ENCODE measurements around the gene H2BW2.
"Not testable (repeated sequence)": the region's sequence is repeated elsewhere in the genome, so short reads cannot be mapped to it uniquely, and the experiment has no call there.

H2BW2 gene

DNA sequence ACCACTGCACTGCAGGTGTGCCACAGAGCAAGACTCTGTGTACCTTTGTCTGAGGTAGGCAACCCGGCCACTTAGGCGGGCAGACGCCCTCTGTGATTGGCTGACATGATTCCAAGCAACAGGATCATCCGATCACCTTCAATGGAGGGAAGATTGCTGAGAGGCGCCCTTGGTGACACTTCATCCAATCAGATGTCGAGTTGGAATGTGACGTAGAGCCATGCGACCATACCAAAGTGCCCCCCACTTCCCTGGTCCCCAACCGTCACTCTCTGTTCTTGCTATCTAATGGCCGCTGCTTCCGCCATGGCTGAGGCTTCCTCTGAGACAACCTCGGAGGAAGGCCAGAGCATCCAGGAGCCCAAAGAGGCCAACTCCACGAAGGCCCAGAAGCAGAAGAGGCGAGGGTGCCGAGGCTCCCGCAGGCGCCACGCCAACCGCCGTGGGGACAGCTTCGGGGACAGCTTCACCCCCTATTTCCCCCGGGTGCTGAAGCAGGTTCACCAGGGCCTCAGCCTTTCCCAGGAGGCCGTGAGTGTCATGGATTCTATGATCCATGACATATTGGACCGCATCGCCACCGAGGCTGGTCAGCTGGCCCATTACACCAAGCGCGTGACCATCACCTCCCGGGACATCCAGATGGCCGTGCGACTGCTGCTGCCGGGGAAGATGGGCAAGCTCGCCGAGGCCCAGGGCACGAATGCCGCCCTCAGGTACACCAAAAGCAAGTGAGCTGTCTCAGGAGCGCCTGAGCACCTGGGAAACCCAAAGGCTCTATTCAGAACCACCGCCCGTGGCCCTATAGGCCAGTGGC lies at the start of gene H2BW2:
TSS of gene H2BW2 (plus strand) at position 268 of the 817 bp plus-strand sequence. CDS start at position 307, 39 bp downstream.
- no peak within 1 kb of the TSS for H3K4me3 ChIP-seq (replicated peaks; ENCODE audit: low read depth, low read length)
- TF ChIP-seq, protein P1, sequence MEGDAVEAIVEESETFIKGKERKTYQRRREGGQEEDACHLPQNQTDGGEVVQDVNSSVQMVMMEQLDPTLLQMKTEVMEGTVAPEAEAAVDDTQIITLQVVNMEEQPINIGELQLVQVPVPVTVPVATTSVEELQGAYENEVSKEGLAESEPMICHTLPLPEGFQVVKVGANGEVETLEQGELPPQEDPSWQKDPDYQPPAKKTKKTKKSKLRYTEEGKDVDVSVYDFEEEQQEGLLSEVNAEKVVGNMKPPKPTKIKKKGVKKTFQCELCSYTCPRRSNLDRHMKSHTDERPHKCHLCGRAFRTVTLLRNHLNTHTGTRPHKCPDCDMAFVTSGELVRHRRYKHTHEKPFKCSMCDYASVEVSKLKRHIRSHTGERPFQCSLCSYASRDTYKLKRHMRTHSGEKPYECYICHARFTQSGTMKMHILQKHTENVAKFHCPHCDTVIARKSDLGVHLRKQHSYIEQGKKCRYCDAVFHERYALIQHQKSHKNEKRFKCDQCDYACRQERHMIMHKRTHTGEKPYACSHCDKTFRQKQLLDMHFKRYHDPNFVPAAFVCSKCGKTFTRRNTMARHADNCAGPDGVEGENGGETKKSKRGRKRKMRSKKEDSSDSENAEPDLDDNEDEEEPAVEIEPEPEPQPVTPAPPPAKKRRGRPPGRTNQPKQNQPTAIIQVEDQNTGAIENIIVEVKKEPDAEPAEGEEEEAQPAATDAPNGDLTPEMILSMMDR (IDR thresholded peaks at IDR 0.05; ENCODE audit: low read length, missing control alignments), result no peak
- no peak for DNase-seq (ENCODE audit: low read depth)

DNA sequence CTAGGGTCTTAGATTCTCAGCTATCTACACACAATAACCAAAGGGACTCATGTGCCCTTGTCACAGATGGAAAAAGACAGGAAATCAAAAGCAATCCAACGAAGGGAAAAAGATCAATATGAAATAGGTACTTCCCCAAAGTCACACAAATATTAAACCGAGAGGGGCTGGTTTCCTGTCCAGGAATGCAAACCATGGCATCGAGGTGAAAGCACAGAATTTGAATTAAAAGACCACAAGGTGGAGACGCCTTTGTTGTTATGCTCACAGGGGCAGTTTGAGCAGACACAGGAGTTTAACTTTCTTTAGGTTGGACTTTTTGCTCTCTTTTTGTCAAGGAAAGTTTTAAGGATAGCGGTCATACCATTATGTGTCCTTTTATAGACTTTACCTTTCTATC lies 40.5 kb upstream of the H2BW2 start:
- DNase-seq (ENCODE audit: low read depth), result no peak
- TF ChIP-seq, protein P1 (IDR thresholded peaks at IDR 0.05; ENCODE audit: low read length, missing control alignments), result no peak

DNA sequence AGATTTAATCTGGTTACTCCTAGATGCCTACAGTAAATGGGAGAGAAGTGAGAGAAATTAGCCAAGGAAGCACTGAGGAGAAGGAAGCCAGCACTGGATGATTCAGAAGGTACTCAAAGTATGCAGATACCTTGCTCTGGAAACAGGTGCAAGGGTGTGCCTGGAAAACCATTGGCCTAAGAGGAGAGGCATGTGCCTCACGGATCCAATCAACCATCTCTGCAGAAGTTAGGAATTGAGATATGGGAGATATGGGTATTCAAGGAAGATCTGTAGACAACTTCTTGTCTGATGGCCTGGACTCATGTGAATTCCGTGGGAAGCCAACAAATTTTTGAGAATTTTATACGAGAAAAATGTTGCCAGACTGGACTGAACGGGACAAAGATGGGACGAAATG lies 30.9 kb upstream of the H2BW2 start:
- H3K4me3 ChIP-seq (replicated peaks; ENCODE audit: low read depth, low read length), result no peak overlapping the region
- TF ChIP-seq, protein P1 (IDR thresholded peaks at IDR 0.05; ENCODE audit: low read length, missing control alignments), result no peak

More for the DNA sequence above, 40.5 kb upstream of the H2BW2 start:
- no peak overlapping the region for H3K4me3 ChIP-seq (replicated peaks; ENCODE audit: low read depth, low read length)

DNA sequence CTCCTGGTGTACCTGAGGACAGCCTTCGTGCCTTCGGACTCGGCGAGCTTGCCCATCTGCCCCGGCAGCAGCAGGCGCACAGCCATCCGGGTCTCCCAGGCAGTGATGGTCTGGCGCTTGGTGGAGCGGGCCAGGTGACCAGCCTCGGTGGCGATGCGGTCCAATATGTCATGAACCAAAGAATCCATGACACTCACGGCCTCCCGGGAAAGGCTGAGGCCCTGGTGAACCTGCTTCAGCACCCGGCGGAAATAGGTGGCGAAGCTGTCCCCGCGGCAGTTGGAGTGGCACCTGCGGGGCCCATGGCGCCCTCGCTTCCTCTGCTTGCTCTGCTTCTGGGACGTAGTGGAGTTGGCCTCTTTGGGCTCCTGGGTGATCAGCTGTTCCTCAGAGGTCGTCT lies 26.6 kb upstream of the H2BW2 start:
- H3K4me3 ChIP-seq (replicated peaks; ENCODE audit: low read depth, low read length), result no peak overlapping the region
- TF ChIP-seq, protein P1 (IDR thresholded peaks at IDR 0.05; ENCODE audit: low read length, missing control alignments), result no peak
- DNase-seq (ENCODE audit: low read depth), result no peak

More for the DNA sequence above, 30.9 kb upstream of the H2BW2 start:
- no peak for DNase-seq (ENCODE audit: low read depth)

DNA sequence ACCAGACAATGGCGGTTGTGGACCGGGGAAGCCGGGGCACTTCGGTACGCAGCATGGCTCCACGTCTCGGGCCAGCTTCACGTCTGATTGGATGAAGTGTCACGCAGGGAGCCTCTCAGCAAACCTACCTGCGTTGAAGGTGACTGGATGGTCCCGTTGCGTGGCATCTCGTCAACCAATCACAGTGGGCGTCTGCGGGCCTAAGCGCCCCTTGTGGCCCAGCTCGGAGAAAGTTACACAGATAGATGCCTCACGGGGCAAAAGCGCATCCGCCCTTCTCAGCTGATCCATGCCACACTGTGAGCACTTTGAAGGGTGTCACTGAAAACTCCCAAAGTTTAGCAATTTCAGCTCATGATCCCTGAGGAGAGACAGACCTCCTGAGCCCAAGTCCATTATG lies 26.1 kb upstream of the H2BW2 start, which contains the start of gene H2BW1:
TSS of gene H2BW1 (minus strand) at position 103 of the 400 bp plus-strand sequence. CDS start 132 bp downstream, outside the sequence.
- TF ChIP-seq, protein P1 (IDR thresholded peaks at IDR 0.05; ENCODE audit: low read length, missing control alignments), result no peak
- no peak for DNase-seq (ENCODE audit: low read depth)
- no peak within 1 kb of the TSS for H3K4me3 ChIP-seq (replicated peaks; ENCODE audit: low read depth, low read length)

DNA sequence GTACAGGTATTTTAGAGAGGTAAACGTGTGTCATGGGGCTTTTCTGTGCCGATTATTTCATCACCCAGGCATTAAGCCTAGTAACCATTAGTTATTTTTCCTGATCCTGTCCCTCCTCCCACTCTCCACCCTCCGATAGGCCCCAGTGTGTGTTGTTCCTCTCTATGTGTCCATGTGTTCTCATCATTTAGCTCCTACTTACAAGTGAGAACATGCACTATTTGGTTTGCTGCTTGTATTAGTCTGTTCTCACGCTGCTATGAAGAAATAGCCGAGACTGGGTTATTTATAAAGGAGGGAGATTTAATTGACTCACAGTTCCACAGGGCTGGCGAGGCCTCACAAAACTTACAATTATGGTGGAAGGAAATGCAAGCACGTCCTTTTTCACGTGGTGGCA lies 24.2 kb upstream of the H2BW2 start:
- not testable (repeated sequence) for H3K4me3 ChIP-seq (replicated peaks; ENCODE audit: low read depth, low read length); DNase-seq (ENCODE audit: low read depth)

DNA sequence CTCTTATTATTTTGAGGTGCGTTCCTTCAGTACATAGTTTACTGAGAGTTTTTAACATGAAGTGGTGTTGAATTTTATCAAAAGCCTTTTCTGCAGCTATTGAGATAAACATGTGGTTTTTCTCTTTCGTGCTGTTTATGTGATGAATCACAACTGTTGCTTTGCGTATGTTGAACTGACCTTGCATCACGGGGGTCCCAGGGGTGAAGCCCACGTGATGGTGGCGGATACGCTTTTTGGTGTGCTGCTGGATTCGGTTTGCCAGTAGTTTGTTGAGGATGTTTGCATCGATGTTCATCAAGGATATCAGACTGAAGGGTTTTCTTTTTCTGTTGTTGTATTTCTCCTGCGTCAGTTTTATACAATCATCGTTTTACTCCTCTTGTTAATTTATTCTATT lies 21.6 kb upstream of the H2BW2 start:
- peak; percentile 3 for DNase-seq (ENCODE audit: low read depth)
- TF ChIP-seq, protein P1 (IDR thresholded peaks at IDR 0.05; ENCODE audit: low read length, missing control alignments), result no peak

More for the DNA sequence above, 21.6 kb upstream of the H2BW2 start:
- H3K4me3 ChIP-seq (replicated peaks; ENCODE audit: low read depth, low read length), result no peak overlapping the region
